ENCODE results near the gene EFCC1. TPM values are rescaled to one million over a fixed set of nuclear protein-coding genes. Genes with fewer than 3 reads are reported as not detected.
"Not testable (repeated sequence)": the region's sequence is repeated elsewhere in the genome, so short reads cannot be mapped to it uniquely, and the experiment has no call there.

The EFCC1 gene
- total RNA-seq, 1 donor from 2014 or later: 0.41 TPM

- FAIRE-seq: no peak
- no peak for DNase-seq (ENCODE audit: low spot score in 2 of 2)
Measured at GRCh38 chr3:129050556-129051295, 49.6 kb downstream of the EFCC1 start.

GRCh38 chr3:129051871-129052340 is 50.8 kb downstream of the EFCC1 start:
- FAIRE-seq (no peak), DNase-seq (ENCODE audit: low spot score in 2 of 2) (no peak)

GRCh38 chr3:129052675-129053074 is 51.6 kb downstream of the EFCC1 start:
- DNase-seq (ENCODE audit: low spot score in 2 of 2) (no peak), FAIRE-seq (no peak)

GRCh38 chr3:129054605-129055104 is 53.6 kb downstream of the EFCC1 start:
- DNase-seq (ENCODE audit: low spot score in 2 of 2) (no peak), FAIRE-seq (no peak)

GRCh38 chr3:129056451-129057173 is 55.5 kb downstream of the EFCC1 start:
- no peak for DNase-seq (ENCODE audit: low spot score in 2 of 2)
- no peak for FAIRE-seq

GRCh38 chr3:129057249-129057648 is 56.1 kb downstream of the EFCC1 start:
- DNase-seq (ENCODE audit: low spot score in 2 of 2): no peak
- no peak for FAIRE-seq

- no peak for DNase-seq (ENCODE audit: low spot score in 2 of 2)
- no peak for FAIRE-seq
Measured at GRCh38 chr3:129058441-129059200, 57.5 kb downstream of the EFCC1 start.

- FAIRE-seq (no peak), DNase-seq (ENCODE audit: low spot score in 2 of 2) (no peak)
Measured at GRCh38 chr3:129059311-129059958, 58.3 kb downstream of the EFCC1 start.

GRCh38 chr3:129060276-129061022 is 59.3 kb downstream of the EFCC1 start, which contains the start of gene GP9:
TSS of gene GP9 (plus strand) at chr3:129060779. CDS start at chr3:129061740, 961 bp downstream.
- DNase-seq (ENCODE audit: low spot score in 2 of 2): no peak
- FAIRE-seq: no peak

- DNase-seq (ENCODE audit: low spot score in 2 of 2): no peak
- FAIRE-seq: no peak
Measured at GRCh38 chr3:129061023-129061887, 60.2 kb downstream of the EFCC1 start.

- no peak for DNase-seq (ENCODE audit: low spot score in 2 of 2)
Measured at GRCh38 chr3:129061888-129062834, 61.1 kb downstream of the EFCC1 start.

GRCh38 chr3:129063091-129063640 is 62.1 kb downstream of the EFCC1 start:
- no peak for FAIRE-seq
- DNase-seq (ENCODE audit: low spot score in 2 of 2): no peak

More at GRCh38 chr3:129061888-129062834, 61.1 kb downstream of the EFCC1 start:
- no peak for FAIRE-seq

GRCh38 chr3:129063841-129064482 is 62.9 kb downstream of the EFCC1 start:
- no peak for FAIRE-seq

GRCh38 chr3:129065016-129065719 is 64.1 kb downstream of the EFCC1 start:
- no peak for DNase-seq (ENCODE audit: low spot score in 2 of 2)
- FAIRE-seq: no peak

More at GRCh38 chr3:129063841-129064482, 62.9 kb downstream of the EFCC1 start:
- no peak for DNase-seq (ENCODE audit: low spot score in 2 of 2)

GRCh38 chr3:129065720-129066073 is 64.6 kb downstream of the EFCC1 start:
- FAIRE-seq: no peak
- no peak for DNase-seq (ENCODE audit: low spot score in 2 of 2)

- not testable (repeated sequence) for FAIRE-seq; DNase-seq (ENCODE audit: low spot score in 2 of 2)
Measured at GRCh38 chr3:129067719-129068118, 66.6 kb downstream of the EFCC1 start.

All from frontal cortex (tissue), 4 donors.